HL-60 (cell line): ENCODE data around the gene SAPCD2.

Source experiments
- GABPA ChIP-seq: IDR thresholded peaks from 2 replicates; pipeline ENCODE4 v1.6.1; 2012; ENCODE audit warnings: low read depth
- TF ChIP-seq, protein P1 (sequence below): IDR thresholded peaks from one replicate; pipeline ENCODE4 v1.5.1; 2011; ENCODE audit warnings: low read length, control low read depth, inconsistent platforms; ENCODE audit not compliant: insufficient read depth
- TF ChIP-seq, protein P2 (sequence below): IDR thresholded peaks from 2 replicates; pipeline ENCODE4 v1.6.1; 2012; ENCODE audit warnings: low read depth; ENCODE audit not compliant: insufficient replicate concordance

DNA sequence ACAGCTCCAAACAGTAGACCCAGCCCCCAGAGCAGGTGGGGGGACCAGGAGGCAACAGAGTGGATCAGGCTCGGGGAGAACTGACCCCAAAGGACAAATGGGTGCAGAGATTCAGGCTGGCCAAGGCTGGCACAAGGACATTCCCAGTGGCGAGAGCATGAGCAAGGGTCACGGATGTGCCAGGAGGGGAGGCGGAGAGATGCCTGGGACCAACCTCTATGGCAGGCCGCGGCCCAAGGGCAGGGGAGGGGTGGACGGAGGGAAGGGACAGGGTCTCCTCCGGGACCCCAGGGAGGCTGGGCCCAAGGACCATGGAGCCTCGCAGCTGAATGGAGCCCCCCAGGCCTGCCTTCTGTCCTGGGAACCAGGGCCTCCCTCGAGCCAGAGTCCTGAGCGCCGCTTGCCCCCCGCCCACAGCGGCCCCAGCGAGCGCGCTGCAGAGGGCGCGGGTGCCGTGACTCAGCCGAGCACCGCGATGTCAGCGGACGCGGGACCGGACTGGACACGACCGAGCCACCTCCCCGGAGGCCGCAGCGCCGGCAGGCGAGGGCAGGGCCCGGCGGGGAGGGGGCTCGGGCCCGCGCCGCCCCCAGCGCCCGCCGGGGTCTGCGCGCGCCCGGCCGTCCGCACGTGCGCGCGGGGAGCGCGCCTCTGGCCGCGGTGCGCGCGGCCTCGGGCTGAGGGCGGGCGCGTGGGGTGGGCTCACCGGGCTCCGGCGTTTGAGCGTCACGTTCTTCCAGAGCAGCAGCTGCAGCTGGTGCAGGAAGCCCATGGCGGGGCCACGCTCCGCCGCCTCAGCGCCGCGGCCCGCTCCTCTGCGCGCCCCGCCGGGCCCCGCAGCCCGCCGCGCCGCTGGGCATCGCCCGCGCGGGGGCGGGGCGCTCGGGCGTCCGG is 42.7 kb downstream of the SAPCD2 start, which contains the start of gene ABCA2:
- TF ChIP-seq, protein P1, sequence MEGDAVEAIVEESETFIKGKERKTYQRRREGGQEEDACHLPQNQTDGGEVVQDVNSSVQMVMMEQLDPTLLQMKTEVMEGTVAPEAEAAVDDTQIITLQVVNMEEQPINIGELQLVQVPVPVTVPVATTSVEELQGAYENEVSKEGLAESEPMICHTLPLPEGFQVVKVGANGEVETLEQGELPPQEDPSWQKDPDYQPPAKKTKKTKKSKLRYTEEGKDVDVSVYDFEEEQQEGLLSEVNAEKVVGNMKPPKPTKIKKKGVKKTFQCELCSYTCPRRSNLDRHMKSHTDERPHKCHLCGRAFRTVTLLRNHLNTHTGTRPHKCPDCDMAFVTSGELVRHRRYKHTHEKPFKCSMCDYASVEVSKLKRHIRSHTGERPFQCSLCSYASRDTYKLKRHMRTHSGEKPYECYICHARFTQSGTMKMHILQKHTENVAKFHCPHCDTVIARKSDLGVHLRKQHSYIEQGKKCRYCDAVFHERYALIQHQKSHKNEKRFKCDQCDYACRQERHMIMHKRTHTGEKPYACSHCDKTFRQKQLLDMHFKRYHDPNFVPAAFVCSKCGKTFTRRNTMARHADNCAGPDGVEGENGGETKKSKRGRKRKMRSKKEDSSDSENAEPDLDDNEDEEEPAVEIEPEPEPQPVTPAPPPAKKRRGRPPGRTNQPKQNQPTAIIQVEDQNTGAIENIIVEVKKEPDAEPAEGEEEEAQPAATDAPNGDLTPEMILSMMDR = no peak
- TF ChIP-seq, protein P2, sequence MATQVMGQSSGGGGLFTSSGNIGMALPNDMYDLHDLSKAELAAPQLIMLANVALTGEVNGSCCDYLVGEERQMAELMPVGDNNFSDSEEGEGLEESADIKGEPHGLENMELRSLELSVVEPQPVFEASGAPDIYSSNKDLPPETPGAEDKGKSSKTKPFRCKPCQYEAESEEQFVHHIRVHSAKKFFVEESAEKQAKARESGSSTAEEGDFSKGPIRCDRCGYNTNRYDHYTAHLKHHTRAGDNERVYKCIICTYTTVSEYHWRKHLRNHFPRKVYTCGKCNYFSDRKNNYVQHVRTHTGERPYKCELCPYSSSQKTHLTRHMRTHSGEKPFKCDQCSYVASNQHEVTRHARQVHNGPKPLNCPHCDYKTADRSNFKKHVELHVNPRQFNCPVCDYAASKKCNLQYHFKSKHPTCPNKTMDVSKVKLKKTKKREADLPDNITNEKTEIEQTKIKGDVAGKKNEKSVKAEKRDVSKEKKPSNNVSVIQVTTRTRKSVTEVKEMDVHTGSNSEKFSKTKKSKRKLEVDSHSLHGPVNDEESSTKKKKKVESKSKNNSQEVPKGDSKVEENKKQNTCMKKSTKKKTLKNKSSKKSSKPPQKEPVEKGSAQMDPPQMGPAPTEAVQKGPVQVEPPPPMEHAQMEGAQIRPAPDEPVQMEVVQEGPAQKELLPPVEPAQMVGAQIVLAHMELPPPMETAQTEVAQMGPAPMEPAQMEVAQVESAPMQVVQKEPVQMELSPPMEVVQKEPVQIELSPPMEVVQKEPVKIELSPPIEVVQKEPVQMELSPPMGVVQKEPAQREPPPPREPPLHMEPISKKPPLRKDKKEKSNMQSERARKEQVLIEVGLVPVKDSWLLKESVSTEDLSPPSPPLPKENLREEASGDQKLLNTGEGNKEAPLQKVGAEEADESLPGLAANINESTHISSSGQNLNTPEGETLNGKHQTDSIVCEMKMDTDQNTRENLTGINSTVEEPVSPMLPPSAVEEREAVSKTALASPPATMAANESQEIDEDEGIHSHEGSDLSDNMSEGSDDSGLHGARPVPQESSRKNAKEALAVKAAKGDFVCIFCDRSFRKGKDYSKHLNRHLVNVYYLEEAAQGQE = no peak
- no peak for TF ChIP-seq GABPA
